NCI-H187 treated with DMSO at 0.1 percent for 48 hours (cell line): Measurements from ENCODE around the gene SAMHD1.
"Not testable (repeated sequence)": the region's sequence is repeated elsewhere in the genome, so short reads cannot be mapped to it uniquely, and the experiment has no call there.

Experiments used
- DNase-seq: peaks from one replicate; lab custom pipeline; 2025; lab: John Stamatoyannopoulos, UW

The SAMHD1 gene

DNA sequence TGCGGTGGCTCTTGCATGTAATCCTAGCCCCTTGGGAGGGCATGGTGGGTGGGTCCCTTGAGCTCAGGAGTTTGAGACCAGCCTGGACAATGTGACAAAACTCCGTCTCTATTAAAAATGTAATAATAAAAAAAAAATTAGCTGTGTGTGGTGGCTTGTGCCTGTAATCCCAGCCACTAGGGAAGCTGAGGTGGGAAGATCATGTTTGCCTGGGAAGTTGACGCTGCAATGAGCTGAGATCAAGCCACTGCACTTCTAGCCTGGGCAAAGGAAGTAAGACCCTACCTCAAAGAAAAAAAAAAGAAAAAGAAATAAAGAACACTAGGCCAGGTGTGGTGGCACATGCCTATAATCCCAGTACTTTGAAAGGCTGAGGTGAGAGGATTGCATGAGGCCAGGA is 4.5 kb upstream of the SAMHD1 start:
- DNase-seq, result no peak

DNA sequence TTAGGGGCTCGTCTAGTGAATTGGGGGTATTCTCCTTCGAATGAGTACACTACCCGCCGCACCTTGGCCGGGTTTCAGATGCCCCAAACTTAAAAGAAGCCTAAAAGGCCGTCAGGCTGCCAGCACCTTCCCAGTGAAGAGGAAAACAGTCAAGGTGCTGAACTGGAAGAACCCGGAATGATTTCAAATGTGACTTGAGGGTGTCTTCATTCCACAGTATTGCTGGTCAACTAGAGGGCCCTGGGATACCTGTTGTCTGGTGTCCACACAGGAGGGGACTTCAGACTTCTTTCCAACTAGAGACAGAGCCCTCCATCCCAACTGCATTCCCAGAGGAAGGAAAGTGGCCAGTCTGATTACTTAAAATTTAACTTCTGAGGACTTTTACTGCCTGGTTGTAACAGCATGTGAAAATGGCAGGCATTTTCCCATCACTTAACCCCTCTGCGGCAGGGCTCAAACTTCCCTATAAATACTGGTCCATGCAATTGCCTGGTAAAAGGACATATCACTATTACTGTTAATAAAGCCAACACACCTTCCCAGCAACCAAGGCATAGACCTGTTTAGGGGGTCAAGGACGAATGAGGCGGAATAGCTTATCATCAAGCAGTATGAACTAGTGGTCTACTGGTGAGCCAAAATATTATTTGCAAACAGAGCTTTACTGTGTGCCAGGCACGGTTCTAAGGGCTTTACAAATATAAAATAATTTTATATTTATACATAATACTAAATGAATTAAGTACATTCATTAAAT is 651 bp upstream of the SAMHD1 start:
- DNase-seq, result no peak

DNA sequence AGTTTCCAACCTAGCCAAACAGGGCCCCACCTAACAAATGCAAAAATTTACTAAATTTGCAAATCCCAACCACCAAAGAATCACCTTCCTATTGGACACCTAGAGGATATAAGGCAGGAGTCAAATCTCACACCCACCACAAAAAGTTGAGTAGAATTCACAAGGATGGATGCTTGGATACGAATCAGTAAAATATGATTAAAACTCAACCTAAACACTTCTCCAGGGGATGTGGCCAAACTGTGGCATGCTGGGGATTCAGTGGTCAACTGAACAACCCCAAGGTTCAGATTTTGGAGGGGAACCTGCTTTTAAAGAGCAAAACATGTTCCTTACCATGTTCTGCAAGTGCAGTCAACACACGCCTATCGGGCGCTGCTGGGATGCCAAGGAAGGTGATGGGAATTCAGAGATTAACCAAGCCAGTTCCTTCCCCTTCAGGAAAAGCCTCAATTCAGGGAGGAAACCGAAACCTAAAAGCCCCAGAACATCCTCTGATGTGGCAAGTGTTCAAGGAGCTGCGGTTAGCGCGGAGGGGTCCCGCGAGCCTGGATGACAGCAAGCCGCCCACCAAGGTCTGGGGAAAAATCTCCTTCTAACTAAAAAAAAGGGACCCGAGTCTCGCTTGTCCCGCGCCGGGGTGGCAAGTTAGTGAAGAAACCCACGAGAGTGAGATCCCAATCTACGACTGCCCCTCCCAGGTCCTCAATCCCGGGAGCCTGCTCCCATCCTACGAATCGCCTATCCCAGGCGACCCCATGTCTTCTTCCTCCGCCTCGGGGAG is 902 bp downstream of the SAMHD1 start:
- no peak for DNase-seq

DNA sequence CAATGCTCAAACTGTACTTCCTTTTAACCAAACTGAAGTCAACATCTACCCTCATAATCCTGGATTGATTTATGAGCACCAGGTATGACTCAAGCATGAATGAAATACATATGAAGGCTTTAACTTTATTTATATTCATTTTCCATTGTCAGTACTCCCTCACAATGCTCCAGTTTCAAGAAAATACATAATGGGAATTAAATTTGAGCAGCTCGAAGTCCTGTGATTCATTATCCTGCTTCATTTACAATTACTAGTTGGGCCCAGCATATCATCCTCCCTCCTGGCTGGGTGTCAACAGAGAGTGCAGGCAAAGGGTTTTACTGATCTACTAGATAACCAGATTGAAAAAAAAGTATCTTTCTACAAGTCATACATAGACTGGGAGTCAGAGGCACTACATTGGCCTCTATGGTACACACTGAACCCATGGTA is 10.1 kb downstream of the SAMHD1 start:
- DNase-seq, result no peak

DNA sequence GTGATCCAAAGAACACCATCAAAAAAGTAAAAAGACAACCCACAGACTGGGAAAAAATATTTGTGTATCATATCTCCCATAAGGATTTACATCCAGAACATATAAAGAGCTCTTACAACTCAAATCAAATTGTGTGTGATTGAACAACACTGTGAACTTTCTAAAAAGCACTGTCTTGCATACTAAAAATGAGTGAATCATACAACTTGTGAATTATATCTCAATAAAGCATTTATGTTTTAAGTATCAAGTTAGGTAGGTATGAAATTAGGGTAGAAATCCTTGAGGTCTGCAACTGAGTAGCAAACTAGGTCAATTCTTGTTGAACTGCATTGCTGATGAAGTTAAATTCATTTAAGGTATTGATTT is 14.1 kb downstream of the SAMHD1 start:
- no peak for DNase-seq

DNA sequence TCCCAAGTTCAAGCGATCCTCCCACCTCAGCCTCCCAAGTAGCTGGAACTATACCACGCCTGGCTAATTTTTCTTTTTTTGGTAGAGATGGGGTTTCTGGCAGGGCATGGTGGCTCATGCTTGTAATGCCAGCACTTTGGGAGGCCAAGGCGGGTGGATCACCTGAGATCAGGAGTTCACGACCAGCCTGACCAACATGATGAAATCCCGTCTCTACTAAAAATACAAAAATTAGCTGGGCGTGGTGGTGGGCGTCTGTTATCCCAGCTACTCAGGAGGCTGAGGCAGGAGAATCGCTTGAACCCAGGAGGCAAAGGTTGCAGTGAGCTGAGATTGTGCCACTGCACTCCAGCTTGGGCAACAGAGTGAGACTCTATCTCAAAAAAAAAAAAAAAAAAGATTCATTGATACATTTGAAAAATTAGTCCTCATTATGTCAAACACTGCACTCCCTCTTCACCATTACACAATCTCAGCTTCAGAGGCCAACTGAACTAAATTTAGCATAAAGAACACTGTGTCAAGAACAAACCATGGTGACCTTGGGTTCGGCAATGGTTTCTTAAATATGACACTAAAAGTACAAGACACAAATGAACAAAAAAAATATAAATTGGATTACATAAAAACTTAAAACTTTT is 14.6 kb downstream of the SAMHD1 start:
- not testable (repeated sequence) for DNase-seq

DNA sequence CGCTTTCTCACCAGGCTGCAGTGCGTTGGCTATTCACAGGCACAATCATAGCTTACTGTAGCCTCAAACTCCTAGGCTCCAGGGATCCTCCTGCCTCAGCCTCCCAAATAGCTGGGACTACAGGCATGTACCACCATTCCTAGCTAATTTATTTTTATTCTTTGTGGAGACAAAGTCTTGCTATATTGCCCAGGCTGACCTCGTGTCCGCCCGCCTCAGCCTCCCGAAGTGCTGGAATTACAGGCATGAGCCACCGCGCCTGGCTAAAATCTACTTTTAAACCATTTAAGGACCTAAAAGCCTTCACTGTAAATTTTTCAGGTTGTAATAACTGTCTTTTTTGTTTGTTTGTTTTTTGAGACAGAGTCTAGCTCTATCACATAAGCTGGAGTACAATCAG is 15.2 kb downstream of the SAMHD1 start:
- DNase-seq, result no peak

DNA sequence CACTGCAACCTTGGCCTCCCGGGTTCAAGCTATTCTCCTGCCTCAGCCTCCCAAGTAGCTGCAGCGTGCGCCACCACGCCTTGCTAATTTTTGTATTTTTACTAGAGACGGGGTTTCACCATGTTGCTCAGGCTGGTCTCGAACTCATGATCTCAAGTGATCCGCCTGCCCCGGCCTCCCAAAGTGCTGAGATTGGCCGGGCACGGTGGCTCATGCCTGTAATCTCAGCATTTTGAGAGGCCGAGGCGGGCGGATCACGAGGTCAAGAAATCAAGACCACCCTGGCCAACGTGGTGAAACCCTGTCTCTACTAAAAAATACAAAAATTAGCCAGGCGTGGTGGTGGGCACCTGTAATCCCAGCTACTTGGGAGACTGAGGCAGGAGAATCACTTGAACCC is 17.9 kb downstream of the SAMHD1 start:
- DNase-seq, result not testable (repeated sequence)

DNA sequence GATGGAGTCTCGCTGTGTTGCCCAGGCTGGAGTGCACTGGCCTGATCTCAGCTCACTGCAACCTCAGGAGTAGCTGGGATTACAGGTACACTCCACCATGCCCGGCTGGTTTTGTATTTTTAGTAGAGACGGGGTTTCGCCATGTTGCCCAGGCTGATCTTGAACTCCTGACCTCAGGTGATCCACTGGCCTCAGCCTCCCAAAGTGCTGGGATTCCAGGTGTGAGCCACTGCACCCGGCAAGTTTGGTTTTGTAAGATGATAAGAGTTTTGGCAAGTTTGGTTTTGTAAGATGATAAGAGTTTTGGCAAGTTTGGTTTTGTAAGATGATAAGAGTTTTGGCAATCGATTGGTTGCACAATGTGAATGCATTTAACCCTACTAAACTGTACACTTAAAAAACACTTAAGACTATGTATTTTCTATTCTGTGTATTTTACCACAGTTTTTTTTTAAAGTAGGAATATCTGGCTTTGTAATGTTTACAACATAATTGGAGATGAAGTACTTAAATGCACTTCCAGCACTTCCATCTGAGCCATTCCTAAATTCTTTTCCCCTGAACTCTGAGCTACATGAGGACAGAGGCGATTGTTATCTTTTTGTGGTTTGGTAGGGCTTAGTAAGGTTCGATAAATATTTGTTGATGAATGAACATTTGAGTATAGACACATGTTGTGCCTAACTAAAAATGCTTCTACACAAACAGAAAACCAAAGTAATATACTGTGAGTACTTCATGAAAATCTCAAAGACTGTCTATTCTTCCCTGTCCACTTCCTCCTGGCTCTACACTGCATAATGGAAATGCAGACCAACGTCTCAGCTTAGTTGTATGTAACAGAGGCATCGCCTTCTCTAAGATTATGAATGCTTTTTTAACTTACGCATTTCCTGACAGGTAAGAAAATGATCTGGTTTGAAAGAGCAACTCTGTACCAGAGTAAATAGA is 18.8 kb downstream of the SAMHD1 start:
- DNase-seq, result no peak

DNA sequence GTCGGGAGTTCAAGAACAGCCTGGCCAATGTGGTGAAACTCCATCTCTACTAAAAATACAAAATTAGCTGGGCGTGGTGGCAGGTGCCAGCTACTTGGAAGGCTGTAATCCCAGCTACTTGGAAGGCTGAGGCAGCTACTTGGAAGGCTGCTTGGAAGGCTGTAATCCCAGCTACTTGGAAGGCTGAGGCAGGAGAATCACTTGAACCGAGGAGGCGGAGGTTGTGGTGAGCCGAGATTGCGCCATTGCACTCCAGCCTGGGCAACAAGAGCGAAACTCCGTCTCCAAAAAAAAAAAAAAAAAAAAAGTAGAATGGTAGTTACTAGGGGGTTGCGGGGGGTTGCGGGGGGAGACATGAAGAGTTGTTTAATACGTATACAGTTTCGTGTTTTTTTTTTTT is 19.4 kb downstream of the SAMHD1 start:
- not testable (repeated sequence) for DNase-seq

DNA sequence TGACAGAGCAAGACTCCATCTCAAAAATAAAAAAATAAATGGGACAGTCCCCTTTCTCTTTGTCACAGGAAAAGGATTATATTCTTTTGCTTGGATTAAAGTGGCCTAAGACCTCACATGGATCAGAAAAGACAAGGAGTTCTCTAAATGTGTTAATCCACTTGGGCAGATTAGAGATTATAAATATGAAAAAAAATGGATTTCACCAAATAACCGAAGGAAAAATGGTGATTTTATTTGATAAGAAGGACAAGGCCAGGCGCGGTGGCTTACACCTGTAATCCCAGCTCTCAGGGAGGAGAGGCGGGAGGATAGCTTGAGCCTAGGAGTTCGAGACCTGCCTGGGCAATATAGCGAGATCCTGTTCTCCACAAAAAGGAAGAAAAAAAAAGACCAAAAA is 21.8 kb downstream of the SAMHD1 start:
- no peak for DNase-seq

DNA sequence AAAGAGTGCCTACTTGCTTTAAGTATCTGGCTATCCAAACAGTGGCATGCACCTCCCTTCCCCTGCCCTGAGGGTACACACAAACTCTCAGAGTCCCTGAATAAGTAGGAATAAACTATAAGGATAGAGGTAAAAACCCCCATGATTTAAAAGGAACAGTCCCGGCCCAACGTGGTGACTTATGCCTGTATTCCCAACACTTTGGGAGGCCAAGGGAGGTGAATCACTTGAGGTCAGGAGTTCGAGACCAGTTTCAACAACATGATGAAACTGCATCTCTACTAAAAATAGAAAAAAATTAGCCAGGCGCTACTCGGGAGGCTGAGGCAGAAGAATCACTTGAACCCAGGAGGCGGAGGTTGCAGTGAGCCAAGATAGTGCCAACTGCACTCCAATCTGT is 22.2 kb downstream of the SAMHD1 start:
- no peak for DNase-seq

DNA sequence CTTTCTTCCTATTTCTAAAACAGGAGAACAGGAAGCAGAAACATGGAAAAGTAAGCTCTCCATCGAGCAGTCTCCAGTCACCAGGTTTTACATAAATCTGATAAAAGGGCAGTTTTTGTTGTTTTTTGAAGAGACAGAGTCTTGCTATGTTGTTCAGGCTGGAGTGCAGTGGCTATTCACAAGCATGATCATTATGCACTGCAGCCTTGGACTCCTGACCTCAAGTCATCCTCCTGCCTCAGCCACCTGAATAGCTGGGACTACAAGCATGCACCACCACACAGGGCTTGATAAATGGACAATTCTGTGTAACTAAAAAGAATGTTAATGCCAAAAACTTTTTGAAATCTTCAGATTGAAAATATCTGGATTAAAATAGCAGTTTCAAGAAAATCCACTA is 23.8 kb downstream of the SAMHD1 start:
- DNase-seq, result no peak

DNA sequence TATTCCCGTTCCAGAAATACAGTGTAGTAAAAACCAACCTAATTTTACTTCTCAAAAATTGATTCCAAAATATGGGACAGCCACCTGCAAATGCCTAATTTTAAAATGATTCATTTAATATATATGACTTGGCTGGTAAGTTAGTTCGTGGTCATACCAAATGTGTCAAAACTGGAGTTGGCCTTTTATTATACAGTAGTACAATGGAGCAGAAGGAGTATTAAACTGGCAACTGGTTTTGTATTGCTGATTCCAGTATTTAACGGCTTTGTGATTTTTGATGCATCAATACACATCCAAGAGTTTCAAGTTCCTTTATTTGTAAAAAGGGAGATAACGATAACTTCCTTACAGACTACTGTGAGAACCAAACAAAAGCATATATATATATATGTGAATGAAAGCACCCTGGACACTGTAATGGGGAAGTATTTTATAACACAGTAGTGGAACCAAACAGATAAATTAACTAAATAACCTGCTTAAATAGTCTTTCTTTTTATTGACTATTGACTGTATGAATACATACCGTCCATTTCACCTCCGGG is 24.8 kb downstream of the SAMHD1 start:
- DNase-seq, result no peak

DNA sequence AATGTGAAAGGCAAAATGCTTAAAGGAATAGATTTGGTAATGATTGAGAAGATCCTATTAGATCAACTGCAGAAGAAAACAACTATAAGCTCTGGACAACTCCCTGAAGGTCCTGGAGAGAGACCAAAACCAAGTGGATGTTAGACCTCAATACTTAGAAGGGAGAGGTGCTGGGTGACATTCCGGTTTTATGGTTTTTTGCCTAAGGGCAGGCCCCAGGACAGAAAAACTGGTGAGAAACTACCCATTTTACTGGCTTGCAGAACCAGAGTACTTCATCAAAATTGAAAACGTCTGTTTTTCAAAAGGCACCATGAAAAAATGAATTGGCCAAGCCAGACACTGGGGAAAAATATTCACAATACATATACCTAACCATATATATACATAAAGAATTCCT is 26.3 kb downstream of the SAMHD1 start:
- no peak for DNase-seq

DNA sequence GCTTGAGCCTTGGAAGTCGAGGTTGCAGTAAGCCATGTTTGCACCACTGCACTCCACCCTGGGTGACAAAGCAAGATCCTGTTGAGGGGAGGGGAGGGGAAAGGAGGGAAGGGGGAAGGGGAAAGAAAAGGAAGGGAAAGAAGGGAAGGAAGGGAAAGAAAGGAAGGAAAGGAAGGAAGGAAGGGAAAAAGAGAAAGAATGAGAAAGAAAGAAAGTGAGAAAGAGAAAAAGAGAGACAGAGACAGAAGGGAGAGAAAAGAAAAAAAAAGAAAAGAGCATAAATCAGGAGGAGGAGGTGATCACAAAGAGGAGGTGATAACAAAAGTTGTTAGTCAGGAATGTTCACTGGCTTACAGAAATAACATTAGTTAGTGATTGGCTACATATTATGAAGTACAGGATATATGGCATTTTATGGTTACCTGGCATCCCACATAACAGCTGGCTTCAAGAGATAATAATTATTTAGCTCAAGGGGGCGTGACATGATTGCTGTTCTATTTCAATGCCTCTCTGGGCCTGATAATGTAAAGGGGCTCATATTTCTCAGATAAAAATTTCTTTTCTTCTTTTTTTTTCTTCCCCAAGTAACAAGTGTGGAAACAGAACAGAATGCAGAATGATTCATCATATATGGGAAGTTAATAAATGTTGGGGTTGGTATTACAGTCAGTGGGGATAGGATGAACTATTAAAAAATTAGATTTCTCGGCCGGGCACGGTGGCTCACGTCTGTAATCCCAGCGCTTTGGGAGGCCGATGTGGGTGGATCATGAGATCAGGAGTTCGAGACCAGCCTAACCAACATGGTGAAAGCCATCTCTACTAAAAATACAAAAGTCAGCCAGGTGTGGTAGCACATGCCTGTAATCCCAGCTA is 27.1 kb downstream of the SAMHD1 start:
- no peak for DNase-seq

DNA sequence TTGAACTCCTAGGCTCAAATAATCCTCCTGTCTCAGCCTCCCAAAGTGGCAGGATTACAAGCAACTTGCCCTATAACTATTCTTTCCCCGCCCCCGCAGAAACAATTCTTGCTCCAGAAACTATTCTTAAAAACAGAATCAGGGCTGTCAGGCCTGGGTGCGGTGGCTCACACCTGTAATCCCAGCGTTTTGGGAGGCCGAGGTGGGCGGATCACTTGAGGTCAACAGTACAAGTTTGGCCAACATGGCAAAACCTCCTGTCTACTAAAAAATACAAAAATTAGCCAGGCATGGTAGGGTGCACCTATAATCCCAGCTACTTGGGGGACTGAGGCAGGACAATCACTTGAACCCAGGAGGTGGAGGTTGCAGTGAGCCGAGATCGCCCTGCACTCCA is 31.2 kb downstream of the SAMHD1 start:
- DNase-seq, result no peak

DNA sequence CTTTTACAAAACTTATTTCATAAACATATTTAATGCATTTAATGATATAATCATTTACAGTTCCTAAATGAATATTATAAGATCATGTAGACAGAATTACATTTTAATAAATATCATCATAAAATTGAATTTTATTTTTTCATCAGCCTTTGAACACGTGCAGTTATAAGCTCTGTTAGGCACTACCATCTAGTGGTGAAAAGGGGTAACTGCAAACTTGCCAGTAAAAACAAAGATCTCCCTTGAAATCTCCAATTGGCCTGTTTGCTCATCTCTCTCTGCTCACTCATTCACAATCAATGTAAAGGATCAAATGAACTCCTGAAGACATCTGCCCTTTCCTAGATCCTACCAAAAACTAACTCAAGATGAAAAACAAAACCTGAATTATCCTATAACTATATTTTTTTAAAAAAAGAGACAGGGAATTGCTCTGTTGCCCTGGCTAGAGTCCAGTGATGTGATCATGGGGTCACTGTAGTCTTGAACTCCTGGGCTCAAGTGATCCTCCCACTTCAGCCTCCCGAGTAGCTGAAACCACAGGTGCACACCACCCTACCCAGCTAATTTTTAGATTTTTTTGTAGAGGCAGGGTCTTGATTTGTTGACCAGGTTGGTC is 31.7 kb downstream of the SAMHD1 start:
- DNase-seq, result peak; percentile 14

DNA sequence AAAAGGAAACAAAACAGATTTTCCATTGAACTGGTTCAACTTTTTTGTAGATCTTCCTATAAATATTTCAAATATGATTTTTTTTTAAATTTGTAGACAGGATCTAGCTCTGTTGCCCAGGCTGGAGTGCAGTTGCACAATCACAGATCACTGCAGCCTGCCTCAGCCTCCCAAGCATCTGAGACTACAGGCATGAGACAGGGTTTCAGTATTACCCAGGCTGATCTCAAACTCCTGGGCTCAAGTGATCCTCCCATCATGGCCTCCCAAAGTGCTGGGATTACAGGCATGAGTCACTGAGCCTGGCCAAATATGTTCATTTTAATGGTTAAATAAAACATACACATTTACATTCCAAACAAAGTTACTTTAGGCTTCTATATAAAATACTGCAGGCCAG is 33.6 kb downstream of the SAMHD1 start:
- DNase-seq, result no peak

DNA sequence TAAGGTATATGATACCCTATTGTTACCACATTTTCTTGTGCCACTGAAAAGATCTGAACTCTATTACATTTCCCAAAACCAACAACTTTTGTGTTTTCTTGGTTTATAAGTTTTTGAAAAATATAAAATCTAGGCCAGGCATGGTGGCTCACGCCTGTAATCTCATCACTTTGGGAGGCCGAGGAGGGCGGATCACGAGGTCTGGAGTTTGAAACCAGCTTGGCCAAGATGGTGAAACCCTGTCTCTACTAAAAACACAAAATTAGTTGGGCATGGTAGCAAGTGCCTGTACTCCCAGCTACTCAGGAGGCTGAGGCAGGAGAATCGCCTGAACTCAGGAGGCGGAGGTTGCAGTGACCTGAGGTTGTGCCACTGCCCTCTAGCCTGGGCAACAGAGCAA is 34.3 kb downstream of the SAMHD1 start:
- DNase-seq, result no peak
